Suprapubic skin (tissue), 4 donors: ENCODE results near the gene LIPG. TPM values are rescaled to one million over a fixed set of nuclear protein-coding genes. Genes with fewer than 3 reads are reported as not detected.

ENCODE experiments used
- DNase-seq, 2 donors: peaks; one replicate each; pipeline ENCODE4 v3.0.0-alpha.2; 2019; ENCODE audit warnings: low spot score in 2 of 2
- H3K27ac ChIP-seq: fragments of 200-600 bp; sonication (generic); one replicate; pipeline ENCODE4 v1.5.1; 2019
- H3K27me3 ChIP-seq: fragments of 200-600 bp; sonication (generic); one replicate; pipeline ENCODE4 v1.5.1; 2019
- H3K36me3 ChIP-seq: fragments of 200-600 bp; sonication (generic); one replicate; pipeline ENCODE4 v1.5.1; 2019
- H3K4me1 ChIP-seq: fragments of 200-600 bp; sonication (generic); one replicate; pipeline ENCODE4 v1.5.1; 2019
- H3K4me3 ChIP-seq: fragments of 200-600 bp; sonication (generic); one replicate; pipeline ENCODE4 v1.5.1; 2019; ENCODE audit warnings: mild to moderate bottlenecking
- H3K9me3 ChIP-seq: fragments of 200-600 bp; sonication (generic); one replicate; pipeline ENCODE4 v1.5.1; 2019
- EP300 ChIP-seq: sonication (generic); formaldehyde crosslinking; IDR thresholded peaks from one replicate; pipeline ENCODE4 v1.6.1; 2017; ENCODE audit warnings: antibody characterized with exemption
- POLR2A ChIP-seq, 2 donors: fragments of 450-650 bp; IDR thresholded peaks; one replicate each; pipeline ENCODE4 v1.6.1; 2017; ENCODE audit warnings: antibody characterized with exemption in 2 of 2, mild to moderate bottlenecking in 2 of 2, moderate library complexity in 2 of 2
- POLR2AphosphoS5 ChIP-seq, 3 donors: sonication (generic); formaldehyde crosslinking; IDR thresholded peaks; one replicate each; pipeline ENCODE4 v1.6.1; 2017; ENCODE audit warnings: antibody characterized with exemption in 3 of 3
- WGBS: methylation state at CpG from one replicate; pipeline ENCODE4 v1.1.5; 2018; 5-methylcytosine and 5-hydroxymethylcytosine counted together
- total RNA-seq, 4 donors: library from RNA; depleted of rRNA; stranded (reverse); fragments of >200 nt; gene quantifications; one replicate each; pipeline ENCODE4 v1.1.0, GENCODE V29; 2016
- TF ChIP-seq, protein P1 (sequence below), 2 donors: fragments of 200-600 bp in 1 of 2; fragments of 450-650 bp in 1 of 2; sonication (generic) in 1 of 2; IDR thresholded peaks; one replicate each; pipeline ENCODE4 v1.5.1; 2016 to 2019; ENCODE audit warnings: antibody characterized with exemption in 2 of 2, mild to moderate bottlenecking in 1 of 2, moderate library complexity in 1 of 2

The LIPG gene
- total RNA-seq, 4 donors from 2014 or later: 6.9 to 11.8 (median 9.1) TPM

DNA sequence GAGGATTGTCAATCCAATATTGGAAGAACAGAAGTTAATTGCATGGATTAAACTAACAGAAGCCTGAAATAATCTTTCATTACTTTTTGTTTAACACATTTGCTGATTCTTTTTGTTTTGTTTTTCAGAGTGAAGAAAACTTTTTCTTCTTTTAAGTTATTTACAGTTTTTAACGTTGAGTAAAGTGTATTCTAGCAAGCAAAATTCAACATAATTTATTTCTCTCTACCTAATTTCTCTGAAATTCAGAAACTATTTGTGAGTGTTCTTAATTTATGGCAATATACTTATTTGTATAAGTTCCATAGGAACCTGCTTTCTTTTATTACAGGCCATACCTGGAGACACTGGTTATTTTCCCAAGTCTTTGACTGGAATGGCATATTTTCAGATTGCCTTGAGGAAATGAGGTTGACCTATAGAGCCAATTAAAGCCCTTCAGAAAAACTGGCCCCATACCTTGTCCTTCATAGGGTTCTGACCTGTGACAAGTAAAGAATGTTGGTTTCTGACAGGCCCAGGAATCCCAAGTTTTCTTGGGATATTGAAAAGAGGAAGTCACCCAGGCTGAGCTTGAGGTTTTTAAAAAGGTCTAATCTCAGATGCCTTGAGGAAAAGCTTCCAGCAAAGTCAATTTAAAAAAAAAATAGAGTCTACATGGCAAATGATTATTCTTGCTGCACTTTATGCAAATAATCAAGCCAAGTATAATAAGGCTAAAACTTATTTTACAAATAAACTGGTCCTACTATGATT is 26.8 kb upstream of the LIPG start:
- Histone ChIP-seq H3K9me3 (no peaks in the 10 kb centered on the region), H3K27me3 (no peaks in the 10 kb centered on the region), H3K27ac (no peak overlapping the region), H3K36me3 (no peaks in the 10 kb centered on the region), H3K4me1 (no peaks in the 10 kb centered on the region), H3K4me3 (no peak overlapping the region)
- whole genome bisulfite sequencing: 95% methylated on average over 1 of the region's 1 CpG
- TF ChIP-seq POLR2A (IDR thresholded peaks at IDR 0.05) (no peak), POLR2AphosphoS5 (IDR thresholded peaks at IDR 0.05) (no peak), EP300 (no peak)
- no peak for DNase-seq

DNA sequence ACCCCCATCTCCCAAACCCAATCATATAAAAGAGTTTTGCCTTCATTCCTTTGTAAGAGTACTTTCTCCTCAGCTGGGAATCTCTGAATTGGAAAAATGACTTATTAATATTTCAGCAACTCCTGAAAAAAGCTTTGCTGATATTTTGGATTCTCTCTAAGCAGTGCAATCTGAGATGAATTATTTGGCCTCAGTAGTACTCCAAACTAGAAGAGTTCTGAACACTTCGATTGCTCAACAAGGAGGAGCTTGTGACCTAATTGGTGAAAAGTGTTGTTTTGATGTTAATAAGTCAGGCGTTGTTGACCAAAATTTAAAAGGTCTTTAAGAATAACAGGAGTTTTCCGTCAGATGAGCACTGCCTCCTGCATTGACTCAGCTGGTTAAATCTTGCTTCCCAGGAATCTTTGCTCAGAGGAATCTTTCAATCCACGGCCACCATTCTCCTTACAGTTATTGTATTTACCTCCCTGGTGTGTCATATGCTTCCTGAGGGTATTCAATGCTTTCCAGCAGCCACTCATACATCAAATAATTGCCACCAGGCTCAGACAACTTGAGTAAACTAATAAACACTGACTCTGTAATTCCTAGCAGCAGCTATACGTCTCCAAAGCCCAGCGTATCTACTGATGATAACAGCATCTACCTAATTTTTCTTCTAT is 24.5 kb upstream of the LIPG start:
- no peaks in the 10 kb centered on the region for H3K9me3 ChIP-seq
- H3K4me1 ChIP-seq: no peaks in the 10 kb centered on the region
- H3K27me3 ChIP-seq: no peaks in the 10 kb centered on the region
- TF ChIP-seq POLR2AphosphoS5 (IDR thresholded peaks at IDR 0.05): no peak
- TF ChIP-seq POLR2A (IDR thresholded peaks at IDR 0.05): no peak
- no peak for TF ChIP-seq EP300
- TF ChIP-seq, protein P1, sequence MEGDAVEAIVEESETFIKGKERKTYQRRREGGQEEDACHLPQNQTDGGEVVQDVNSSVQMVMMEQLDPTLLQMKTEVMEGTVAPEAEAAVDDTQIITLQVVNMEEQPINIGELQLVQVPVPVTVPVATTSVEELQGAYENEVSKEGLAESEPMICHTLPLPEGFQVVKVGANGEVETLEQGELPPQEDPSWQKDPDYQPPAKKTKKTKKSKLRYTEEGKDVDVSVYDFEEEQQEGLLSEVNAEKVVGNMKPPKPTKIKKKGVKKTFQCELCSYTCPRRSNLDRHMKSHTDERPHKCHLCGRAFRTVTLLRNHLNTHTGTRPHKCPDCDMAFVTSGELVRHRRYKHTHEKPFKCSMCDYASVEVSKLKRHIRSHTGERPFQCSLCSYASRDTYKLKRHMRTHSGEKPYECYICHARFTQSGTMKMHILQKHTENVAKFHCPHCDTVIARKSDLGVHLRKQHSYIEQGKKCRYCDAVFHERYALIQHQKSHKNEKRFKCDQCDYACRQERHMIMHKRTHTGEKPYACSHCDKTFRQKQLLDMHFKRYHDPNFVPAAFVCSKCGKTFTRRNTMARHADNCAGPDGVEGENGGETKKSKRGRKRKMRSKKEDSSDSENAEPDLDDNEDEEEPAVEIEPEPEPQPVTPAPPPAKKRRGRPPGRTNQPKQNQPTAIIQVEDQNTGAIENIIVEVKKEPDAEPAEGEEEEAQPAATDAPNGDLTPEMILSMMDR (IDR thresholded peaks at IDR 0.05): no peak
- no peak overlapping the region for H3K4me3 ChIP-seq
- DNase-seq: no peak
- 80% methylated on average over 6 of the region's 6 CpGs for WGBS
- no peak overlapping the region for H3K27ac ChIP-seq
- H3K36me3 ChIP-seq: no peaks in the 10 kb centered on the region

DNA sequence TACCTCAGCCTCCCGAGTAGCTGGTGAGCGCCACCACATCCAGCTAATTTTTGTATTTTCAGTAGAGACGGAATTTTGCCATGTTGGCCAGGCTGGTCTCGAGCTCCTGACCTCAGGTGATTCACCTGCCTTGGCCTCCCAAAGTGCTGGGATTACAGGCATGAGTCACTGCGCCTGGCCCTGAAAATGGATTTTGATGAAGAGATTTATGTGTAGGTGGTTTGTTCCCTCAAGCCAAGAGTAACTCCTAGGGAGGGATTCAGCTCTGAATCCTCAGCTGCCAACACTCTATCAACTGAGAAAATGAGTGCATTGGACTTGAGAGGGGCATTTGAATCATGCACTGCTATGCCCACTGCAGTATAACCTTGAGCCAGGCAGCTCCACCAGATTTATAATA is 17.5 kb upstream of the LIPG start:
- WGBS: 70% methylated on average over 5 of the region's 5 CpGs

DNA sequence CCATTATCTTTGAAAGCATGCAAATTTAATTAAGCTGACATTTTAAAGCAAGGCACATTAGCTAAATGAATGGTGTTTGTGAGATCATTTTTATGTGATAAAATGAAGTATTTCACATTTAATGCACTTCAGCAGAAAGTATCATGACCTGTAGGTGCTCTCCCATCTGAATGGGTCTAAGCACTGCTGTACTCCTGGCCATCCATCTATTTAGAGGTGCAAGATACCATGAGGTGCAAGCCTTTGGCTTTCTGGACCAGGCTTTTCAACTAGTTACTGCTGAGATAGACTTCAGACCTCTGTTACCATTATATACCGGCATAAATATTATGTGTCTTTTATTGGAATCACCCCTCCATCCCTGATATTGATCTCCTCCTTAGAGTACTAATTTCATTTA is 15.6 kb upstream of the LIPG start:
- WGBS: 96% methylated on average over 1 of the region's 1 CpG
- TF ChIP-seq EP300: no peak
- TF ChIP-seq, protein P1 (IDR thresholded peaks at IDR 0.05): no peak
- TF ChIP-seq POLR2AphosphoS5 (IDR thresholded peaks at IDR 0.05): no peak
- no peak for TF ChIP-seq POLR2A (IDR thresholded peaks at IDR 0.05)

More for the DNA sequence above, 17.5 kb upstream of the LIPG start:
- Histone ChIP-seq H3K4me3 (no peak overlapping the region), H3K27ac (no peak overlapping the region), H3K4me1 (no peaks in the 10 kb centered on the region), H3K36me3 (no peaks in the 10 kb centered on the region), H3K27me3 (no peaks in the 10 kb centered on the region), H3K9me3 (no peaks in the 10 kb centered on the region)
- DNase-seq: no peak
- TF ChIP-seq, protein P1 (IDR thresholded peaks at IDR 0.05): no peak
- TF ChIP-seq POLR2A (IDR thresholded peaks at IDR 0.05) (no peak), EP300 (no peak), POLR2AphosphoS5 (IDR thresholded peaks at IDR 0.05) (no peak)

DNA sequence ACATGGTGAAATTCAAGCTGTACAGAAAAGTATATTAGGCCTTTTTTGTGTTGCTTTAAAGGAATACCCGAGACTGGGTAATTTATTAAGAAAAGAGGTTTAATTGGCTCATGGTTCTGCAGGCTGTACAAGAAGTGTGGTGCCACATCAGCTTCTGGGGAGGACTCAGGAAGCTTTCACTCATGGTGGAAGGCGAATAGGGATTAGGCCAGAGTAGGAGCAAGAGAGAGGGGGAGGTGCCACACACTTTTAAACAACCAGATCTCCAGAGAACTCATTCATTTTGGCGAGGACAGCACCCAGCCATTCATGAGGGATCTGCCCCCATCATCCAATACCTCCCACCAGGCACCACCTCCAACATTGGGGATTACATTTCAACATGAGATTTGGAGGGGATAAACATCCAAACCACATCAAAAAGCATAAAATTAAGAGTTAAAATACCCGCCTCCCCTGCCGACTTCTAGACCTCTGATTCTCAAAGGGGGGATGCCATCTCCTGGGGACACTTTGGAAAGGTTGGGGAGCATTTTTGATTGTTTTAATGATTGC is 15.1 kb upstream of the LIPG start:
- no peaks in the 10 kb centered on the region for H3K9me3 ChIP-seq
- H3K27ac ChIP-seq: no peak overlapping the region
- no peak for DNase-seq
- H3K4me1 ChIP-seq: no peaks in the 10 kb centered on the region
- H3K27me3 ChIP-seq: peaks cover 3% of the 10 kb centered on the region
- H3K36me3 ChIP-seq: no peaks in the 10 kb centered on the region
- H3K4me3 ChIP-seq: no peak overlapping the region
- TF ChIP-seq, protein P1 (IDR thresholded peaks at IDR 0.05): no peak
- TF ChIP-seq POLR2AphosphoS5 (IDR thresholded peaks at IDR 0.05): no peak
- no peak for TF ChIP-seq POLR2A (IDR thresholded peaks at IDR 0.05)
- TF ChIP-seq EP300: no peak
- WGBS: 91% methylated on average over 5 of the region's 5 CpGs

More for the DNA sequence above, 15.6 kb upstream of the LIPG start:
- Histone ChIP-seq H3K4me1 (no peaks in the 10 kb centered on the region), H3K36me3 (no peaks in the 10 kb centered on the region), H3K27me3 (peaks cover 3% of the 10 kb centered on the region), H3K27ac (no peak overlapping the region), H3K9me3 (no peaks in the 10 kb centered on the region), H3K4me3 (no peak overlapping the region)
- no peak for DNase-seq
